ENCODE results near the gene THSD1. TPM values are rescaled to one million over a fixed set of nuclear protein-coding genes. Genes with fewer than 3 reads are reported as not detected.

THSD1 gene
- total and polyA plus RNA-seq, 4 donors, result 7.0 to 39.6 (median 10.4) TPM

- Histone ChIP-seq H3K27ac (ENCODE audit: low read depth in 1 of 2, low read length in 1 of 2) (no peak overlapping the region), H3K4me1 (ENCODE audit: control insufficient read depth in 5 of 5, insufficient read depth in 5 of 5, low read length in 5 of 5) (no peaks in the 10 kb centered on the region), H3K9me3 (ENCODE audit: control insufficient read depth in 4 of 4, insufficient read depth in 3 of 4, low read length in 3 of 4) (no peaks in the 10 kb centered on the region), H3K27me3 (ENCODE audit: control insufficient read depth in 3 of 3, insufficient read depth in 3 of 3, low read length in 2 of 3) (no peaks in the 10 kb centered on the region), H3K9ac (ENCODE audit: insufficient read depth in 1 of 2, low read length in 2 of 2) (no peak overlapping the region), H3K4me3 (no peak overlapping the region), H3K36me3 (ENCODE audit: control insufficient read depth in 4 of 4, insufficient read depth in 4 of 4, low read length in 4 of 4) (peaks cover 8 to 24% (median 15%) of the 10 kb centered on the region in 4 donors)
- no peak for TF ChIP-seq CTCF (IDR thresholded peaks at IDR 0.05; ENCODE audit: control extremely low read depth, extremely low read depth)
- DNase-seq, result no peak
- WGBS, 2 donors, result 29 to 81% methylated on average over 3 of the region's 3 CpGs
- no peak for ATAC-seq (ENCODE audit: insufficient read depth, low FRiP score)
Observed at GRCh38 chr13:52421216-52421615, 15.2 kb upstream of the THSD1 start.

- Histone ChIP-seq H3K9me3 (ENCODE audit: control insufficient read depth in 4 of 4, insufficient read depth in 3 of 4, low read length in 3 of 4) (no peaks in the 10 kb centered on the region), H3K9ac (ENCODE audit: insufficient read depth in 1 of 2, low read length in 2 of 2) (no peak overlapping the region), H3K36me3 (ENCODE audit: control insufficient read depth in 4 of 4, insufficient read depth in 4 of 4, low read length in 4 of 4) (peaks cover 13 to 34% (median 23%) of the 10 kb centered on the region in 4 donors), H3K4me1 (ENCODE audit: control insufficient read depth in 5 of 5, insufficient read depth in 5 of 5, low read length in 5 of 5) (peaks cover 0 to 3% (median 0%) of the 10 kb centered on the region in 5 donors), H3K27me3 (ENCODE audit: control insufficient read depth in 3 of 3, insufficient read depth in 3 of 3, low read length in 2 of 3) (no peaks in the 10 kb centered on the region), H3K27ac (ENCODE audit: low read depth in 1 of 2, low read length in 1 of 2) (no peak overlapping the region), H3K4me3 (no peak overlapping the region)
- DNase-seq (no peak), ATAC-seq (ENCODE audit: insufficient read depth, low FRiP score) (no peak)
- 32 to 43% methylated on average over 1 of the region's 1 CpG for WGBS, 2 donors
- TF ChIP-seq CTCF (IDR thresholded peaks at IDR 0.05; ENCODE audit: control extremely low read depth, extremely low read depth), result no peak
Observed at GRCh38 chr13:52419080-52419479, 13.1 kb upstream of the THSD1 start.

GRCh38 chr13:52414963-52415362 lies 9.0 kb upstream of the THSD1 start:
- Histone ChIP-seq H3K36me3 (ENCODE audit: control insufficient read depth in 4 of 4, insufficient read depth in 4 of 4, low read length in 4 of 4) (peaks cover 15 to 28% (median 22%) of the 10 kb centered on the region in 4 donors), H3K4me3 (no peak overlapping the region), H3K4me1 (ENCODE audit: control insufficient read depth in 5 of 5, insufficient read depth in 5 of 5, low read length in 5 of 5) (peaks cover 0 to 3% (median 0%) of the 10 kb centered on the region in 5 donors), H3K9me3 (ENCODE audit: control insufficient read depth in 4 of 4, insufficient read depth in 3 of 4, low read length in 3 of 4) (no peaks in the 10 kb centered on the region), H3K27ac (ENCODE audit: low read depth in 1 of 2, low read length in 1 of 2) (no peak overlapping the region), H3K9ac (ENCODE audit: insufficient read depth in 1 of 2, low read length in 2 of 2) (no peak overlapping the region), H3K27me3 (ENCODE audit: control insufficient read depth in 3 of 3, insufficient read depth in 3 of 3, low read length in 2 of 3) (no peaks in the 10 kb centered on the region)
- DNase-seq (no peak), ATAC-seq (ENCODE audit: insufficient read depth, low FRiP score) (no peak)
- TF ChIP-seq CTCF (IDR thresholded peaks at IDR 0.05; ENCODE audit: control extremely low read depth, extremely low read depth), result no peak
- WGBS, 2 donors, result 63 to 73% methylated on average over 1 of the region's 1 CpG

- Histone ChIP-seq H3K9ac (ENCODE audit: insufficient read depth in 1 of 2, low read length in 2 of 2) (no peak overlapping the region), H3K9me3 (ENCODE audit: control insufficient read depth in 4 of 4, insufficient read depth in 3 of 4, low read length in 3 of 4) (no peaks in the 10 kb centered on the region), H3K36me3 (ENCODE audit: control insufficient read depth in 4 of 4, insufficient read depth in 4 of 4, low read length in 4 of 4) (peaks cover 17 to 30% (median 20%) of the 10 kb centered on the region in 4 donors), H3K4me1 (ENCODE audit: control insufficient read depth in 5 of 5, insufficient read depth in 5 of 5, low read length in 5 of 5) (peaks cover 0 to 3% (median 0%) of the 10 kb centered on the region in 5 donors), H3K27me3 (ENCODE audit: control insufficient read depth in 3 of 3, insufficient read depth in 3 of 3, low read length in 2 of 3) (no peaks in the 10 kb centered on the region), H3K27ac (ENCODE audit: low read depth in 1 of 2, low read length in 1 of 2) (peak overlapping the region in 1 of 2 donors; percentile 17), H3K4me3 (no peak overlapping the region)
- TF ChIP-seq CTCF (IDR thresholded peaks at IDR 0.05; ENCODE audit: control extremely low read depth, extremely low read depth), result no peak
- DNase-seq, result no peak
- 89 to 95% methylated on average over 1 of the region's 1 CpG for WGBS, 2 donors
- no peak for ATAC-seq (ENCODE audit: insufficient read depth, low FRiP score)
Observed at GRCh38 chr13:52414051-52414450, 8.1 kb upstream of the THSD1 start.

Data from lung (tissue), 12 donors.